Measurements from ENCODE around the gene GARS1.

DNA sequence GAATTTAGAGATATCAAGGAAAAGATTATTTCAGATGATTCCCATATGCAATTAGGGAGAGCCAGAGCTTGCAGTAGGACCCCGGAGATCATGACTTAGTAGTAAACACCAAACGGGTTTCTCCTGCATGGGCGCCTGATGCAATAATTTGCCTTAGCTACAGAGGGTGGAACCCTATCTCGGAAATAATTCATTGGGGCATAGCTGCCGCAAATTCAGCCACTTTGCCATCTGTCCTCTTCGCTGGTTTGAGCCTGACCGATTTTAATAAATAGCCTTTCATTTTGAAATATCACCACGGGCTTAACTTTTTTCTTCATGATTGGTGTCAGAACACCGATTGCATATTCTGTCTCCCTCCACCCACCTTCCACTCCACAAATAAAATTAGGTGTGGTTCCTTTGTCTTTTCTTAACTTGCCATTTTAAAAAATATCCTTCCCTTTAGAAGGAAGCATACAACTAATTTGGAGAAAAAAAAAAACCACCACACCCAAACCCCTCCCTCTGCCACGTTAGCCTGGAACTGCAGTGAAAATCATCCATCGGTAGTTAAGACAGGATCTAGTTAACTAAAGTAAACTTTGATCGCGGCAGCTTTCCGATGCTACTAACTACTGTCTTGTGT is 1.4 kb downstream of the GARS1 start:
- TF ChIP-seq, protein P1, sequence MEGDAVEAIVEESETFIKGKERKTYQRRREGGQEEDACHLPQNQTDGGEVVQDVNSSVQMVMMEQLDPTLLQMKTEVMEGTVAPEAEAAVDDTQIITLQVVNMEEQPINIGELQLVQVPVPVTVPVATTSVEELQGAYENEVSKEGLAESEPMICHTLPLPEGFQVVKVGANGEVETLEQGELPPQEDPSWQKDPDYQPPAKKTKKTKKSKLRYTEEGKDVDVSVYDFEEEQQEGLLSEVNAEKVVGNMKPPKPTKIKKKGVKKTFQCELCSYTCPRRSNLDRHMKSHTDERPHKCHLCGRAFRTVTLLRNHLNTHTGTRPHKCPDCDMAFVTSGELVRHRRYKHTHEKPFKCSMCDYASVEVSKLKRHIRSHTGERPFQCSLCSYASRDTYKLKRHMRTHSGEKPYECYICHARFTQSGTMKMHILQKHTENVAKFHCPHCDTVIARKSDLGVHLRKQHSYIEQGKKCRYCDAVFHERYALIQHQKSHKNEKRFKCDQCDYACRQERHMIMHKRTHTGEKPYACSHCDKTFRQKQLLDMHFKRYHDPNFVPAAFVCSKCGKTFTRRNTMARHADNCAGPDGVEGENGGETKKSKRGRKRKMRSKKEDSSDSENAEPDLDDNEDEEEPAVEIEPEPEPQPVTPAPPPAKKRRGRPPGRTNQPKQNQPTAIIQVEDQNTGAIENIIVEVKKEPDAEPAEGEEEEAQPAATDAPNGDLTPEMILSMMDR (IDR thresholded peaks at IDR 0.05): no peak
- TF ChIP-seq POLR2A (IDR thresholded peaks at IDR 0.05; ENCODE audit: low read depth) (no peak), POLR2AphosphoS5 (IDR thresholded peaks at IDR 0.05) (no peak)

Data from esophagus muscularis mucosa (tissue), 3 donors.